ENCODE measurements around the gene NTM.

The NTM gene

GRCh38 chr11:132036220-132036619 lies 665.8 kb downstream of the NTM start:
- no peak for DNase-seq (ENCODE audit: low spot score)
- no peak for TF ChIP-seq CTCF (IDR thresholded peaks at IDR 0.05; ENCODE audit: extremely low read depth, missing control alignments)

GRCh38 chr11:132036746-132037466 lies 666.5 kb downstream of the NTM start:
- DNase-seq (ENCODE audit: low spot score), result no peak
- no peak for TF ChIP-seq CTCF (IDR thresholded peaks at IDR 0.05; ENCODE audit: extremely low read depth, missing control alignments)

- DNase-seq (ENCODE audit: low spot score), result no peak
- TF ChIP-seq CTCF (IDR thresholded peaks at IDR 0.05; ENCODE audit: extremely low read depth, missing control alignments), result no peak
Observed at GRCh38 chr11:132037467-132037862, 667.0 kb downstream of the NTM start.

- TF ChIP-seq CTCF (IDR thresholded peaks at IDR 0.05; ENCODE audit: extremely low read depth, missing control alignments), result no peak
- no peak for DNase-seq (ENCODE audit: low spot score)
Observed at GRCh38 chr11:132037956-132038355, 667.5 kb downstream of the NTM start.

- no peak for DNase-seq (ENCODE audit: low spot score)
- no peak for TF ChIP-seq CTCF (IDR thresholded peaks at IDR 0.05; ENCODE audit: extremely low read depth, missing control alignments)
Observed at GRCh38 chr11:132039521-132039920, 669.1 kb downstream of the NTM start.

GRCh38 chr11:132042296-132042695 lies 671.9 kb downstream of the NTM start:
- DNase-seq (ENCODE audit: low spot score), result no peak
- TF ChIP-seq CTCF (IDR thresholded peaks at IDR 0.05; ENCODE audit: extremely low read depth, missing control alignments), result no peak

GRCh38 chr11:132043714-132044113 lies 673.3 kb downstream of the NTM start:
- DNase-seq (ENCODE audit: low spot score), result no peak
- TF ChIP-seq CTCF (IDR thresholded peaks at IDR 0.05; ENCODE audit: extremely low read depth, missing control alignments), result no peak
